ENCODE results near the gene ECI2. TPM values are rescaled to one million over a fixed set of nuclear protein-coding genes. Genes with fewer than 3 reads are reported as not detected.

Gene ECI2
- total and polyA plus RNA-seq, 2 of the 13 experiments (the other 11 are each of a cell fraction or from before 2014, with no cell fraction given): 78.5 to 228 TPM

DNA sequence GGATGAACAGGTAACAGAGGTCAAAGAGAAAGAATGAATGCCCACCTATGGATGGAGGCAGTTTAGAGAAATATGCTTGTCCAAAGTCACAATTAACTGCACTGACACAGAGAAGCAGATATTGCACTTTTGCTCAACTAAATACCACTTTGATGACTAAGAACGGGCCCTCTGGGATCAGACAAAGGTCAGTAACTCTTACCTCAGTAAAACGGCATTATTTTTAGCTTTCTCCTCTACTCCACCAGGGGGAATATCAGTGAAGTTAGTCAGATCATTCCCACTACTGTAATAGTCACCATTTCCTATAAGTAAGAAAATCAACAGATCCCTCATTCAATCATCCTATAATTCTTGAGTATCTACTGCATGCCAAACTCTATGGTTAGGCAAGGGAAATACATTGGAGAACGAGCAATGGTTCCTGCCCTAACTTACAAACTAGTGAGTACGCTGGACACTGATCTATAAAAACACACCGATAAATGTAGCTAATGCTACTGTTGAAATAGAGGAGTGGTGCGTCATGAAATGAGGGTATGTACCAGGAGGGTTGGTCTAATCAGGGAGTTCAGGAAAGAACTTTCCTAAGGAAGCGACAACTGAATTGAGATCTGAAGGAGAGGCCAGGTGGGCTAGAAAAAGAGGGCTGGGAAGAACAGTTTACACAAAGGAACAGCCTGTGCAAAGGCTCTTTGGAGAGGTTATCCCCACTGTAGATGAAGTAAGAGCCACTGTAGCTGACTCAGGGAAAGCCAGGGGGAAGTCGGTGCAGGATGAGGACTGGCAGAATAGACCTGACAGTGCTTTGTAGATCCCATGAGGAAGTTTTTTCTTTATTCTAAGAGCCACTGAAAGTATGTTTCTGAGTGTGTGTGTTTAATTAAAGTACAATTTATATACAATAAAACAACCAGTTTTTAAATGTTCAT lies 9.2 kb downstream of the ECI2 start (continued):
- TF ChIP-seq, protein P1, sequence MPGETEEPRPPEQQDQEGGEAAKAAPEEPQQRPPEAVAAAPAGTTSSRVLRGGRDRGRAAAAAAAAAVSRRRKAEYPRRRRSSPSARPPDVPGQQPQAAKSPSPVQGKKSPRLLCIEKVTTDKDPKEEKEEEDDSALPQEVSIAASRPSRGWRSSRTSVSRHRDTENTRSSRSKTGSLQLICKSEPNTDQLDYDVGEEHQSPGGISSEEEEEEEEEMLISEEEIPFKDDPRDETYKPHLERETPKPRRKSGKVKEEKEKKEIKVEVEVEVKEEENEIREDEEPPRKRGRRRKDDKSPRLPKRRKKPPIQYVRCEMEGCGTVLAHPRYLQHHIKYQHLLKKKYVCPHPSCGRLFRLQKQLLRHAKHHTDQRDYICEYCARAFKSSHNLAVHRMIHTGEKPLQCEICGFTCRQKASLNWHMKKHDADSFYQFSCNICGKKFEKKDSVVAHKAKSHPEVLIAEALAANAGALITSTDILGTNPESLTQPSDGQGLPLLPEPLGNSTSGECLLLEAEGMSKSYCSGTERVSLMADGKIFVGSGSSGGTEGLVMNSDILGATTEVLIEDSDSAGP (CRISPR knock-in tag; IDR thresholded peaks at IDR 0.05; ENCODE audit: borderline replicate concordance): no peak
- no peak for TF ChIP-seq ZNF484 (CRISPR knock-in tag; IDR thresholded peaks at IDR 0.05; ENCODE audit: borderline replicate concordance, low read depth)
- TF ChIP-seq ATRX (CRISPR knock-in tag; IDR thresholded peaks at IDR 0.05; ENCODE audit: borderline replicate concordance): no peak
- TF ChIP-seq NR1H2 (CRISPR knock-in tag; IDR thresholded peaks at IDR 0.05; ENCODE audit: borderline replicate concordance, low read depth): no peak
- TF ChIP-seq, protein P2, sequence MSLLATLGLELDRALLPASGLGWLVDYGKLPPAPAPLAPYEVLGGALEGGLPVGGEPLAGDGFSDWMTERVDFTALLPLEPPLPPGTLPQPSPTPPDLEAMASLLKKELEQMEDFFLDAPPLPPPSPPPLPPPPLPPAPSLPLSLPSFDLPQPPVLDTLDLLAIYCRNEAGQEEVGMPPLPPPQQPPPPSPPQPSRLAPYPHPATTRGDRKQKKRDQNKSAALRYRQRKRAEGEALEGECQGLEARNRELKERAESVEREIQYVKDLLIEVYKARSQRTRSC (CRISPR knock-in tag; IDR thresholded peaks at IDR 0.05; ENCODE audit: low read depth): no peak
- TF ChIP-seq, protein P3, sequence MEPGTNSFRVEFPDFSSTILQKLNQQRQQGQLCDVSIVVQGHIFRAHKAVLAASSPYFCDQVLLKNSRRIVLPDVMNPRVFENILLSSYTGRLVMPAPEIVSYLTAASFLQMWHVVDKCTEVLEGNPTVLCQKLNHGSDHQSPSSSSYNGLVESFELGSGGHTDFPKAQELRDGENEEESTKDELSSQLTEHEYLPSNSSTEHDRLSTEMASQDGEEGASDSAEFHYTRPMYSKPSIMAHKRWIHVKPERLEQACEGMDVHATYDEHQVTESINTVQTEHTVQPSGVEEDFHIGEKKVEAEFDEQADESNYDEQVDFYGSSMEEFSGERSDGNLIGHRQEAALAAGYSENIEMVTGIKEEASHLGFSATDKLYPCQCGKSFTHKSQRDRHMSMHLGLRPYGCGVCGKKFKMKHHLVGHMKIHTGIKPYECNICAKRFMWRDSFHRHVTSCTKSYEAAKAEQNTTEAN (CRISPR knock-in tag; conservative IDR thresholded peaks at IDR 0.05): peak; percentile 94
- no peak for TF ChIP-seq AGO2 (optimal IDR thresholded peaks at IDR 0.05; ENCODE audit: low read depth, low read length)
- TF ChIP-seq, protein P4, sequence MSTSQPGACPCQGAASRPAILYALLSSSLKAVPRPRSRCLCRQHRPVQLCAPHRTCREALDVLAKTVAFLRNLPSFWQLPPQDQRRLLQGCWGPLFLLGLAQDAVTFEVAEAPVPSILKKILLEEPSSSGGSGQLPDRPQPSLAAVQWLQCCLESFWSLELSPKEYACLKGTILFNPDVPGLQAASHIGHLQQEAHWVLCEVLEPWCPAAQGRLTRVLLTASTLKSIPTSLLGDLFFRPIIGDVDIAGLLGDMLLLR (CRISPR knock-in tag; IDR thresholded peaks at IDR 0.05): no peak
- TF ChIP-seq PRMT3 (CRISPR knock-in tag; IDR thresholded peaks at IDR 0.05; ENCODE audit: borderline replicate concordance, low read depth): no peak
- TF ChIP-seq, protein P5, sequence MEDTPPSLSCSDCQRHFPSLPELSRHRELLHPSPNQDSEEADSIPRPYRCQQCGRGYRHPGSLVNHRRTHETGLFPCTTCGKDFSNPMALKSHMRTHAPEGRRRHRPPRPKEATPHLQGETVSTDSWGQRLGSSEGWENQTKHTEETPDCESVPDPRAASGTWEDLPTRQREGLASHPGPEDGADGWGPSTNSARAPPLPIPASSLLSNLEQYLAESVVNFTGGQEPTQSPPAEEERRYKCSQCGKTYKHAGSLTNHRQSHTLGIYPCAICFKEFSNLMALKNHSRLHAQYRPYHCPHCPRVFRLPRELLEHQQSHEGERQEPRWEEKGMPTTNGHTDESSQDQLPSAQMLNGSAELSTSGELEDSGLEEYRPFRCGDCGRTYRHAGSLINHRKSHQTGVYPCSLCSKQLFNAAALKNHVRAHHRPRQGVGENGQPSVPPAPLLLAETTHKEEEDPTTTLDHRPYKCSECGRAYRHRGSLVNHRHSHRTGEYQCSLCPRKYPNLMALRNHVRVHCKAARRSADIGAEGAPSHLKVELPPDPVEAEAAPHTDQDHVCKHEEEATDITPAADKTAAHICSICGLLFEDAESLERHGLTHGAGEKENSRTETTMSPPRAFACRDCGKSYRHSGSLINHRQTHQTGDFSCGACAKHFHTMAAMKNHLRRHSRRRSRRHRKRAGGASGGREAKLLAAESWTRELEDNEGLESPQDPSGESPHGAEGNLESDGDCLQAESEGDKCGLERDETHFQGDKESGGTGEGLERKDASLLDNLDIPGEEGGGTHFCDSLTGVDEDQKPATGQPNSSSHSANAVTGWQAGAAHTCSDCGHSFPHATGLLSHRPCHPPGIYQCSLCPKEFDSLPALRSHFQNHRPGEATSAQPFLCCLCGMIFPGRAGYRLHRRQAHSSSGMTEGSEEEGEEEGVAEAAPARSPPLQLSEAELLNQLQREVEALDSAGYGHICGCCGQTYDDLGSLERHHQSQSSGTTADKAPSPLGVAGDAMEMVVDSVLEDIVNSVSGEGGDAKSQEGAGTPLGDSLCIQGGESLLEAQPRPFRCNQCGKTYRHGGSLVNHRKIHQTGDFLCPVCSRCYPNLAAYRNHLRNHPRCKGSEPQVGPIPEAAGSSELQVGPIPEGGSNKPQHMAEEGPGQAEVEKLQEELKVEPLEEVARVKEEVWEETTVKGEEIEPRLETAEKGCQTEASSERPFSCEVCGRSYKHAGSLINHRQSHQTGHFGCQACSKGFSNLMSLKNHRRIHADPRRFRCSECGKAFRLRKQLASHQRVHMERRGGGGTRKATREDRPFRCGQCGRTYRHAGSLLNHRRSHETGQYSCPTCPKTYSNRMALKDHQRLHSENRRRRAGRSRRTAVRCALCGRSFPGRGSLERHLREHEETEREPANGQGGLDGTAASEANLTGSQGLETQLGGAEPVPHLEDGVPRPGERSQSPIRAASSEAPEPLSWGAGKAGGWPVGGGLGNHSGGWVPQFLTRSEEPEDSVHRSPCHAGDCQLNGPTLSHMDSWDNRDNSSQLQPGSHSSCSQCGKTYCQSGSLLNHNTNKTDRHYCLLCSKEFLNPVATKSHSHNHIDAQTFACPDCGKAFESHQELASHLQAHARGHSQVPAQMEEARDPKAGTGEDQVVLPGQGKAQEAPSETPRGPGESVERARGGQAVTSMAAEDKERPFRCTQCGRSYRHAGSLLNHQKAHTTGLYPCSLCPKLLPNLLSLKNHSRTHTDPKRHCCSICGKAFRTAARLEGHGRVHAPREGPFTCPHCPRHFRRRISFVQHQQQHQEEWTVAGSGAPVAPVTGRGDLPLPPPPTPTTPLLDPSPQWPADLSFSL (CRISPR knock-in tag; IDR thresholded peaks at IDR 0.05): no peak
- TF ChIP-seq, protein P6, sequence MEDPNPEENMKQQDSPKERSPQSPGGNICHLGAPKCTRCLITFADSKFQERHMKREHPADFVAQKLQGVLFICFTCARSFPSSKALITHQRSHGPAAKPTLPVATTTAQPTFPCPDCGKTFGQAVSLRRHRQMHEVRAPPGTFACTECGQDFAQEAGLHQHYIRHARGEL (CRISPR knock-in tag; IDR thresholded peaks at IDR 0.05): no peak
- TF ChIP-seq ZNF816 (CRISPR knock-in tag; IDR thresholded peaks at IDR 0.05; ENCODE audit: borderline replicate concordance): no peak
- no peak for TF ChIP-seq ZNF225 (CRISPR knock-in tag; IDR thresholded peaks at IDR 0.05)
- no peak for TF ChIP-seq HOXA9 (CRISPR knock-in tag; IDR thresholded peaks at IDR 0.05; ENCODE audit: borderline replicate concordance)
- TF ChIP-seq ZNF563 (CRISPR knock-in tag; IDR thresholded peaks at IDR 0.05): no peak
- TF ChIP-seq PITX1 (CRISPR knock-in tag; IDR thresholded peaks at IDR 0.05): no peak

Data from HepG2 (cell line).